GM20000 (cell line): ENCODE measurements around the gene UGT2B11.
"Not testable (repeated sequence)": the region's sequence is repeated elsewhere in the genome, so short reads cannot be mapped to it uniquely, and the experiment has no call there.

ENCODE experiments used
- DNase-seq: peaks from one replicate; pipeline ENCODE4 v3.0.0; 2012; ENCODE audit warnings: low spot score
- CTCF ChIP-seq: IDR thresholded peaks from 2 replicates; pipeline ENCODE4 v1.5.1; 2012; ENCODE audit warnings: mild to moderate bottlenecking, control low read depth; ENCODE audit errors: extremely low read depth, missing control alignments

UGT2B11 gene

GRCh38 chr4:69210911-69211310, 3.6 kb downstream of the UGT2B11 start:
- TF ChIP-seq CTCF = no peak
- DNase-seq = no peak

DNA sequence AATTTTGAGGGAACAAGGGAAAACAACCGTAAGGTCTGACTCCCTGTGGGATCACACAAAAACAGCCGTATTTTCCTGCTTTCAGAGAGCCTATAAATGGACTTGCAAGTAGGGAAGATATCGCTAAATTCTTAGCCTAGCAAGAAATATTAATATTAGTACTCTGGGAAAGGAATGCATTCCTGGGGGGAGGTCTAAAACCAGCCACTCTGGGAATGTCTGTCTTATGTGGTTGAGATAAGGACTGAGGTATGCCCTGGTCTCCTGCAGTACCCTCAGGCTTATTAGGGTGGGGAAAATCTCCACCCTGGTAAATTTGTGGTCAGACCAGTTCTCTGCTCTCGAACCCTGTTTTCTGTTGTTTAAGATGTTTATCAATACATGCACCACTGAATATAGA, 16.0 kb downstream of the UGT2B11 start:
- not testable (repeated sequence) for DNase-seq

DNA sequence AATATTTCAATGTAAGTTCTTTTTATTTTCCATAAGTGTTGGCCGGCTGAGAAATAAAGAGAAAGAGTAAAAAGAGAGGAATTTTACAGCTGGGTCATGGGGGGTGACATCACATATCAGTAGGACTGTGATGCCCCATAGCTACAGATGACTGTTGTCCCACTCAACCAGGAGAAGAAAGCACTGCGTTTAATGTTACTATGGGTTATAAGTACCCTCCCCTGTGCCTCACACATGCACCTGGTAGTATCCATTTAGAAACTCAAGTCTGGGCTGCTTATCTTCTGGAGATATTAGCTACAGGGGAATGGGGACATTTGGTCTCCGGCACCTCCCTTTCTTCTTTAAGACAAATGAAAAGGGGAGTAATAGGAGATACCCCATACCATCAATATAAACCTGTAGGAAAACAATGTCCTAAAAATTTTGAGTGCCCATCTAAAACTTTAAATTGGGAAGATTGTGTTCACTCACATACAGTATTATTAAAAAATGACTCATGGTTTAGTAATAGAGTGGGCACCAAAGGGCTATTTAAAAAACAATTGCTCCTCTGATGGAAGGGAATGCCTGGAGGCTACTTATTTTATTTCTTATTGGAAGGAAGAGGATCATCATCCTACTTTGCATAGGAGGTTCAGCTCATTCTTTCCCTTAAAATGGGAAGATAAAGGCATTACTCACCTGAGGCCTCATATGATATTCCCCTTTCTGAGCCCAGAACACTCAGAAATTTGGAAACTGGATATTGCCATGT, 18.2 kb downstream of the UGT2B11 start:
- DNase-seq = no peak
- TF ChIP-seq CTCF = no peak

DNA sequence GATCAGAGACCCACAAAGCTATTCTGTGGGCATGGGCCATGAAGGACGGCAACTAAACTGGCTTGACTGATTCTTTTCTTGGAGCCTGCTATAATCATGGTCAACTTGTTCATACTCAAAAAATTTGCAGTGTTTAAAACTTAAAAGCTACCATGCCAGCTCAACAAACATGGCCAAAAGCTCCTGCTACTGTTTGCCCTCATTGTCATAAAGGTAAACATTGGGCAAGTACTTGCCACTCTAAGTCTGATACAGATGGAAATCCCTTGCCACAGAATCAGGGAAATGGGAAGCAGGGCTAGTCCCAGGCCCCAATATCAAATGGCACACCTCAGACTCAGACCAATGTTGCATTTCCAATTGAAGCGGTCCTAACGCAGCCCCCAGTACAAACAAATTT, 20.4 kb downstream of the UGT2B11 start:
- no peak for DNase-seq
- no peak for TF ChIP-seq CTCF

DNA sequence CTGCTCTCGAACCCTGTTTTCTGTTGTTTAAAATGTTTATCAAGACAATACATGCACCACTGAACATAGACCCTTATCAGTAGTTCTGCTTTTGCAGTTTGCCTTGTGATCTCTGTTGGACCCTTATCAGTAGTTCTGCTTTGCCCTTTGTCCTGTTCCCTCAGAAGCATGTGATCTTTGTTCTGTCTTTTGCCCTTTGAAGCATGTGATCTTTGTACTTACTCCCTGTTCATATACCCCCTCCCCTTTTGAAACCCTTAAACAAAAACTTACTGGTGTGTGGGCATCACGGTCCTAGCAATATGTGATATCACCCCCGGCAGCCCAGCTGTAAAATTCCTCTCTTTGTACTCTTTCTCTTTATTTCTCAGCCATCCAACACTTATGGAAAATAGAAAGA, 22.6 kb downstream of the UGT2B11 start:
- not testable (repeated sequence) for DNase-seq

DNA sequence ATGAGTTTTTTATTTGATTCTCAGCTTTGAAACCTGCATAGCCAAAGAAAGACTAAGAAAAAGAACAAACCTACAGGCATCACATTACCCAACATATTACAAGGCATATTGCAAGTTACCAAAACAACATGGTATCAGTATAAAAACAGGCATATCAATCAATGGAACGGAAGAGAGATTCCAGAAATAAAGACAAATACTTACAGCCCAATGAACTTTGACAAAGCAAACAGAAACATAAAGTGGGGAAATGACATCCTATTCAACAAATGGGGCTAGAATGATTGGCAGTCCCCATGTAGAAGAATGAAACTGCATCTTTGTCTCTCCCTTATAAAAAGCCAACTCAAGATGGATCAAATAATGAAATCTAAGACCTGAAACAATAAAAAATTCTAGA, 23.9 kb downstream of the UGT2B11 start:
- DNase-seq = not testable (repeated sequence)

DNA sequence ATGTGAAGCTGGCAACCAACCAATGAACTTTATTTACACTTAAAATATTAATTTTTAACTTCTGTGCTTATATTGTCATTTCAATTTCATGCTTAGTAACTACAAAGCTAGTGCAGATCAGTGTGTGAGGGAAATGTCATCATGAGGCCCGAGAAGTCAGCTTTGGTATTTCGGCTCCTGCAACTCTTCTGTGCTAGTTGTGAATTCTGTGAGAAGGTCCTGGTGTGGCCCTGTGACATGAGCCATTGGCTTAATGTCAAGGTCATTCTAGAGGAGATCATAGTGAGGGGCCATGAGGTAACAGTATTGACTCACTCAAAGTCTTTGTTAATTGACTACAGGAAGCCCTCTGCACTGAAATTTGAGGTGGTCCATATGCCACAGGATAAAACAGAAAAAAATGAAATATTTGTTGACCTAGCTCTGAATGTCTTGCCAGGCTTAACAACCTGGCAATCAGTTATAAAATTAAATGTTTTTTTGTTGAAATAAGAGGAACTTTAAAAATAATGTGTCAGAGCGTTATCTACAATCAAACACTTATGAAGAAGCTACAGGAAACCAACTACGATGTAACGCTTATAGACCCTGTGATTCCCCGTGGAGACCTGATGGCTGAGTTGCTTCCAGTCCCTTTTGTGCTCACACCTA, 32.9 kb downstream of the UGT2B11 start:
- DNase-seq = not testable (repeated sequence)

DNA sequence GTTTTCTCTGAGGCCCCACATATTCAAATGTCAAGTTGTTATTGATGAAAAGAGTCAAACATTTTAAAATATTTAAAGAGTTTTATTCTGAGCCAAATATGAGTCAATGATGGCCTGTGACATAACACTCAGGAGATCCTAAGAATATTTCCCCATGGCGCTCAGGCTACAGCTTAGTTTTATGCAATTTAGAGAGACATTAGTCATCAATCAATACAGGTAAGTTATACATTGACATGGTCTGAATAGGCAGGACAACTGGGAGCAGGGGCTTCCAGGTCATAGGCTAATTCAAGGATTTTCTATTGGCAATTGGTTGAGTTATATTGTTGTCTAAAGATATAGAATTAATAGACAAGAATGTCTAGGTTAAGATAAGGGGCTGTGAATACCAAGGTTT, 34.7 kb downstream of the UGT2B11 start:
- not testable (repeated sequence) for DNase-seq

GRCh38 chr4:69178751-69179205, 35.8 kb downstream of the UGT2B11 start:
- not testable (repeated sequence) for DNase-seq

- not testable (repeated sequence) for DNase-seq
- TF ChIP-seq CTCF = peak; percentile 53
Measured at GRCh38 chr4:69170233-69171134, 44.1 kb downstream of the UGT2B11 start.

GRCh38 chr4:69169171-69169570, 45.4 kb downstream of the UGT2B11 start:
- DNase-seq = not testable (repeated sequence)
